Measurements from ENCODE around the gene GPATCH2. TPM values are rescaled to one million over a fixed set of nuclear protein-coding genes. Genes with fewer than 3 reads are reported as not detected.

The GPATCH2 gene
- total RNA-seq, 1 experiment from 2014 or later, result 11.3 TPM

GRCh38 chr1:217534566-217534965, 96.3 kb downstream of the GPATCH2 start (continued):
- no peak for TF ChIP-seq SRF (IDR thresholded peaks at IDR 0.05; ENCODE audit: low read depth)
- TF ChIP-seq RAD21 (IDR thresholded peaks at IDR 0.05; ENCODE audit: low read depth), result no peak
- no peak for TF ChIP-seq CEBPB (IDR thresholded peaks at IDR 0.05; ENCODE audit: low read depth)
- no peak for TF ChIP-seq POLR2AphosphoS5 (IDR thresholded peaks at IDR 0.05; ENCODE audit: low read depth, low read length)
- no peak for TF ChIP-seq SP1 (IDR thresholded peaks at IDR 0.05; ENCODE audit: low read depth)
- TF ChIP-seq EGR1 (IDR thresholded peaks at IDR 0.05; ENCODE audit: low read depth), result no peak
- TF ChIP-seq MAX (IDR thresholded peaks at IDR 0.05), result no peak
- no peak for TF ChIP-seq YY1 (IDR thresholded peaks at IDR 0.05; ENCODE audit: extremely low read depth, insufficient replicate concordance, low read depth, low read length)
- TF ChIP-seq TCF7L2 (IDR thresholded peaks at IDR 0.05; ENCODE audit: borderline replicate concordance, extremely low read depth, insufficient read depth, insufficient read length), result no peak
- TF ChIP-seq ZNF274 (IDR thresholded peaks at IDR 0.05; ENCODE audit: low read depth, low read length), result no peak
- no peak for TF ChIP-seq POLR2A (IDR thresholded peaks at IDR 0.05; ENCODE audit: borderline replicate concordance, extremely low read depth, insufficient read depth, insufficient read length)

- no peaks in the 10 kb centered on the region for H3K9me3 ChIP-seq (ENCODE audit: control insufficient read depth in 1 of 2, insufficient read depth in 1 of 2, low read depth in 1 of 2, low read length in 2 of 2)
- H3K4me1 ChIP-seq (ENCODE audit: control insufficient read depth in 1 of 2, insufficient read depth in 2 of 2, low read length in 2 of 2), result no peaks in the 10 kb centered on the region
- no peak overlapping the region for H3K4me3 ChIP-seq (replicated peaks in 1 of 2; ENCODE audit: low read depth in 1 of 2, low read length in 2 of 2)
- intact Hi-C loops (cut with micrococcal nuclease), result no loop called here
- no peak overlapping the region for H2AFZ ChIP-seq (ENCODE audit: low read depth, low read length, poor library complexity, severe bottlenecking)
- no peak overlapping the region for H3K9ac ChIP-seq (ENCODE audit: low read length)
- no peaks in the 10 kb centered on the region for H3K9me2 ChIP-seq (ENCODE audit: insufficient read depth)
- no peaks in the 10 kb centered on the region for H4K20me1 ChIP-seq (ENCODE audit: insufficient read depth)
- ChIA-PET CTCF (no interaction called here), POLR2A (no interaction called here), RAD21 (ENCODE audit: low non-redundant PET in 1 of 2, low total read pairs in 2 of 2, uncharacterized antibody in 2 of 2, unreplicated experiment in 2 of 2) (no interaction called here)
- no peak overlapping the region for H3K27ac ChIP-seq (ENCODE audit: low read depth, low read length)
- no peak for ATAC-seq
- no TSS peak for BruUV-seq (replicated peaks)
- H3K27me3 ChIP-seq (ENCODE audit: insufficient read depth, low read length), result no peaks in the 10 kb centered on the region
- DNase-seq (ENCODE audit: low read depth, low spot score), result no peak
- no peaks in the 10 kb centered on the region for H3K79me2 ChIP-seq (ENCODE audit: insufficient read depth, low read length)
- H3K36me3 ChIP-seq (ENCODE audit: control insufficient read depth in 1 of 2, insufficient read depth in 2 of 2, low read length in 2 of 2), result no peaks in the 10 kb centered on the region
- no peak overlapping the region for H3K4me2 ChIP-seq (ENCODE audit: low read length)
- TF ChIP-seq CTCF (IDR thresholded peaks at IDR 0.05 in 2 of 3, conservative IDR thresholded peaks at IDR 0.05 in 1 of 3; ENCODE audit: borderline replicate concordance in 1 of 3, insufficient read depth in 1 of 3, low read depth in 2 of 3, low read length in 2 of 3), result no peak
- no peak for TF ChIP-seq CBX3 (IDR thresholded peaks at IDR 0.05; ENCODE audit: low read depth)
- no peak for TF ChIP-seq SIN3A (IDR thresholded peaks at IDR 0.05; ENCODE audit: low read depth)
- no peak for TF ChIP-seq POLR2AphosphoS5 (IDR thresholded peaks at IDR 0.05; ENCODE audit: low read depth, low read length)
- TF ChIP-seq SRF (IDR thresholded peaks at IDR 0.05; ENCODE audit: low read depth), result no peak
- TF ChIP-seq JUND (IDR thresholded peaks at IDR 0.05), result no peak
- no peak for TF ChIP-seq EGR1 (IDR thresholded peaks at IDR 0.05; ENCODE audit: low read depth)
- TF ChIP-seq ZFX (IDR thresholded peaks at IDR 0.05), result no peak
- no peak for TF ChIP-seq REST (IDR thresholded peaks at IDR 0.05; ENCODE audit: low read depth)
- TF ChIP-seq TCF7L2 (IDR thresholded peaks at IDR 0.05; ENCODE audit: borderline replicate concordance, extremely low read depth, insufficient read depth, insufficient read length), result no peak
- TF ChIP-seq ATF3 (IDR thresholded peaks at IDR 0.05), result no peak
Measured at GRCh38 chr1:217528271-217528670, 102.6 kb downstream of the GPATCH2 start.
